ENCODE measurements around the gene PTGIS.

PTGIS gene

GRCh38 chr20:49543858-49544437 lies 24.0 kb downstream of the PTGIS start:
- Mint-ChIP-seq H3K36me3 (ENCODE audit: low read depth) (peaks cover 65% of the 10 kb centered on the region), H3K4me1 (ENCODE audit: low read depth) (peaks cover 25% of the 10 kb centered on the region), H3K27me3 (ENCODE audit: low read depth) (no peaks in the 10 kb centered on the region), H3K9me3 (peaks cover 11% of the 10 kb centered on the region), H3K4me3 (no peak overlapping the region), H3K27ac (peak overlapping the region; percentile 32)
- DNase-seq (ENCODE audit: low spot score) = no peak

GRCh38 chr20:49543071-49543857 lies 24.7 kb downstream of the PTGIS start:
- Mint-ChIP-seq H3K4me3 (no peak overlapping the region), H3K4me1 (ENCODE audit: low read depth) (peaks cover 25% of the 10 kb centered on the region), H3K27me3 (ENCODE audit: low read depth) (no peaks in the 10 kb centered on the region), H3K9me3 (peaks cover 11% of the 10 kb centered on the region), H3K36me3 (ENCODE audit: low read depth) (peaks cover 66% of the 10 kb centered on the region), H3K27ac (peak overlapping the region; percentile 32)
- DNase-seq (ENCODE audit: low spot score) = no peak

DNA sequence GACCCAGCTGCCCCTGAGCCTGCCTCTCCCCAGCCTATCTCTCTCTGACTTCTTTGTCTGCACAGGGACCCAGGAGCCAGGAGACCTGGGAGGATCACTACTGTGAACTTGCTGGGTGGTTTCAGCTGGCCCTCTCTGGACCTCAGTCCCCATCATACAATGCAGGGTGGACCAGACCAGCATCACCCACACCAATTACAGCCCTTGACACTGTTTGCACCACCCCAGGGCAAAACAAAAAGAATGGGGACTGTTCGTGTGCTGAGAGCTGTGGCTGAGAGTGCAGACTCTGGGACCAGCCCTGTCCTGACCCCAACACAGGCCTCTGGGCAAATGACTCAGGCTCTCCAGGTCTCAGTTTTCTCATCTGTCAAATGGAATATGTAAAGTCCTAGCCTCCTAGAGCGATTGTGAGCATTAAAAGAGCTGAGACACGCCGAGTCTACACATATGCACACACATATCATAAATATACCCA lies 25.4 kb downstream of the PTGIS start:
- Mint-ChIP-seq H3K4me3 (no peak overlapping the region), H3K36me3 (ENCODE audit: low read depth) (peaks cover 70% of the 10 kb centered on the region), H3K4me1 (ENCODE audit: low read depth) (peaks cover 25% of the 10 kb centered on the region), H3K9me3 (peaks cover 11% of the 10 kb centered on the region), H3K27me3 (ENCODE audit: low read depth) (no peaks in the 10 kb centered on the region), H3K27ac (peak overlapping the region; percentile 96)
- DNase-seq (ENCODE audit: low spot score) = no peak

- Mint-ChIP-seq H3K27ac (peak overlapping the region; percentile 96), H3K36me3 (ENCODE audit: low read depth) (peaks cover 74% of the 10 kb centered on the region), H3K27me3 (ENCODE audit: low read depth) (no peaks in the 10 kb centered on the region), H3K4me1 (ENCODE audit: low read depth) (peaks cover 21% of the 10 kb centered on the region), H3K9me3 (peaks cover 11% of the 10 kb centered on the region), H3K4me3 (peak overlapping the region; percentile 58)
- DNase-seq (ENCODE audit: low spot score) = peak; percentile 57
These were observed 26.0 kb downstream of the PTGIS start for GRCh38 chr20:49541733-49542513.

DNA sequence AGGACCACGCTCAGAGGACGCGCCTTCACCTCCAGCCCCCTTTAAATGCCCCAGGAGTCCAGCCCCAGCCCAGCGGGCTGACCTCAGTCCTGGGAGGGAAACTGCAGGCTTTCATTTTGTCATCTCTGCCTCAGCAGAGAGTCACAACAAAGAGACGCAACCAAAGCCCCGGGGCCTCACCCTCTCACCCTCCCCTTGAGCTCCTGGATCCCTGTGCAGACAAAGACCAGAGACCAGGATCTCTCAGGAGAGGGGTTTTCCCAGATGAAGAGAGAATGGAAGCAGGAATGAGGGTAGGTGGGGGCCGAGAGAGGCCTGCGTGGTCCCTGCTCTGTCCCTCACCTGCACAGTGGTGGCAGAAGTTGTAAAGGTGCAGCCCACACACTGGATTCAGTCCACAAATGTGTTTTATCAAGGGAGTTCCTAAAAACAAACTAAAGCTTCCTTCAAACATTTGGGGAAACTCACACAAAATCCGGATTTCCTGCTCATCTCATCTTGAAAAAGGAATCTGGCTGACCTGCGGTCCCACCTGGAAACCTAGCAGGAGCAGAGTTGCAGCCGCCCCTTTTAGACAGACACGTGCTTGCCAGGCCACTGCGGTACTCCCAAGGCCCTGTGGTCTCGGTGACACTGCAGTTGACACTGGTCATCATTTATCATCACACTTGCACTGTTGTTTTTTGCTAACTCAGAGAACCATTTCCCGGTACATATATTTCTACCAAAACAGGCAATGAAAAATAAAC lies 27.1 kb downstream of the PTGIS start:
- peaks cover 66% of the 10 kb centered on the region for H3K36me3 Mint-ChIP-seq (ENCODE audit: low read depth)
- no peak overlapping the region for H3K4me3 Mint-ChIP-seq
- no peaks in the 10 kb centered on the region for H3K27me3 Mint-ChIP-seq (ENCODE audit: low read depth)
- H3K27ac Mint-ChIP-seq = peak overlapping the region; percentile 41
- H3K9me3 Mint-ChIP-seq = peaks cover 9% of the 10 kb centered on the region
- DNase-seq (ENCODE audit: low spot score) = no peak
- H3K4me1 Mint-ChIP-seq (ENCODE audit: low read depth) = peaks cover 24% of the 10 kb centered on the region

DNA sequence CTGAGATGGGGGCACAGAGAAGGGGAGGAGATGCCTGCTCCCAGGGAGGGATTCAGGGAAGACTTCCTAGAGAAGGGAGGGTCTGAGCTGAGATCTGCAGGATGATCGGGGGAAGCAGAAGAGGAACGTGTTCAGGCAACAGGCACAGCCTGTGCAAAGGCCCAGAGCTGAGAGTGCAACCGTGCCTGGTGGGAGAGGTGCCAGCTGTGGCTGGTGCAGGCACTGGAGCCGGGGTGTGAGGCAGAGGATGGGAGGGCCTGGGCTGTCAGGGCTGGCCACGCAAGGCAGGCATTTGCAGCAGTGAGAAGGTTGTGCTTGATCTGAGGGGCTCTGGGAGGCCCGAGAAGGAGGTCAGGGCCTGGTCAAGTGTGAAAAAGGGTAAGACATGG lies 27.7 kb downstream of the PTGIS start:
- H3K9me3 Mint-ChIP-seq = peaks cover 3% of the 10 kb centered on the region
- peaks cover 61% of the 10 kb centered on the region for H3K36me3 Mint-ChIP-seq (ENCODE audit: low read depth)
- H3K27me3 Mint-ChIP-seq (ENCODE audit: low read depth) = no peaks in the 10 kb centered on the region
- no peak overlapping the region for H3K4me3 Mint-ChIP-seq
- peak overlapping the region; percentile 45 for H3K27ac Mint-ChIP-seq
- no peak for DNase-seq (ENCODE audit: low spot score)
- peaks cover 28% of the 10 kb centered on the region for H3K4me1 Mint-ChIP-seq (ENCODE audit: low read depth)

DNA sequence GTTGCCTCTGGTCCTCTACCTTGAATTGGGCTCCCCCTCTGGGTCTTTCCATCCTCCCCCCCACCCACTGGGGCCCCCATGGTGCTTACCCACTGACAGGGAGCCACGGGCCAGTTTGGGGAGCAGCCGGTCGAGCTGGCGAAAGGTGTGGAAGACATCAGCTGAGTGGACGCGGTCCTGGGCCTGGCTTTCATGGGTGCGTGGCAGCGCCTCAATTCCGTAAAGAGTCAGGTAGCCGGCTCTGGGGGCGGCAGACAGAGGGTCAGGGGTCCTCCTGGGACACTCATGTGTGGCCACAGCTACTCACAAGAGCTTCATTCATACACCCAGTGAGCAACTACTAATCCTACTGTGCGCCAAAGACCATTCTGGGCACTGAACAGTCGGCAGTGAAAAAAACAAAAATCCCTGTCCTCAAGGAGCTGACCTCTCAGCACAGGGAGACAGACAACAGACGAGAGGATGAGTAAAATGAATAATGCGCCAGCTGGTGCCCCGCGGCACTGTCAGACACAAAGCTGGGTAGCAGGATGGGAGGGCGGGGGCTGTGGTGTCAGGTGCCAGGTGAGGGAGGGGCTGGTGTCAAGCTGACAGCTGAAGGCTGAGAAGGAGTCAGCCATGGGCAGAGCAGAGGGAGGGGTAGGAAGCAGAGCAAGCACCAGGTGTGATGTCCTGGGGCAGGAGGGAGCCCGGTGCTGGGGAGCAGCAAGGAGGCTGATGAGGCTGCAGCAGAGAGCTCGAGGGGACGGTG lies 28.3 kb downstream of the PTGIS start:
- no peaks in the 10 kb centered on the region for H3K9me3 Mint-ChIP-seq
- peaks cover 61% of the 10 kb centered on the region for H3K36me3 Mint-ChIP-seq (ENCODE audit: low read depth)
- H3K27me3 Mint-ChIP-seq (ENCODE audit: low read depth) = no peaks in the 10 kb centered on the region
- H3K27ac Mint-ChIP-seq = peak overlapping the region; percentile 45
- peaks cover 33% of the 10 kb centered on the region for H3K4me1 Mint-ChIP-seq (ENCODE audit: low read depth)
- DNase-seq (ENCODE audit: low spot score) = no peak
- H3K4me3 Mint-ChIP-seq = no peak overlapping the region

GRCh38 chr20:49538950-49539349 lies 29.0 kb downstream of the PTGIS start:
- H3K27ac Mint-ChIP-seq = no peak overlapping the region
- peaks cover 40% of the 10 kb centered on the region for H3K4me1 Mint-ChIP-seq (ENCODE audit: low read depth)
- no peaks in the 10 kb centered on the region for H3K9me3 Mint-ChIP-seq
- H3K4me3 Mint-ChIP-seq = no peak overlapping the region
- H3K36me3 Mint-ChIP-seq (ENCODE audit: low read depth) = peaks cover 59% of the 10 kb centered on the region
- DNase-seq (ENCODE audit: low spot score) = no peak
- H3K27me3 Mint-ChIP-seq (ENCODE audit: low read depth) = no peaks in the 10 kb centered on the region

- no peaks in the 10 kb centered on the region for H3K9me3 Mint-ChIP-seq
- H3K27me3 Mint-ChIP-seq (ENCODE audit: low read depth) = no peaks in the 10 kb centered on the region
- H3K27ac Mint-ChIP-seq = peak overlapping the region; percentile 91
- H3K4me3 Mint-ChIP-seq = peak overlapping the region; percentile 62
- peaks cover 22% of the 10 kb centered on the region for H3K4me1 Mint-ChIP-seq (ENCODE audit: low read depth)
- DNase-seq (ENCODE audit: low spot score) = peak; percentile 55
- H3K36me3 Mint-ChIP-seq (ENCODE audit: low read depth) = peaks cover 29% of the 10 kb centered on the region
These were observed 33.7 kb downstream of the PTGIS start for GRCh38 chr20:49534255-49534712.

DNA sequence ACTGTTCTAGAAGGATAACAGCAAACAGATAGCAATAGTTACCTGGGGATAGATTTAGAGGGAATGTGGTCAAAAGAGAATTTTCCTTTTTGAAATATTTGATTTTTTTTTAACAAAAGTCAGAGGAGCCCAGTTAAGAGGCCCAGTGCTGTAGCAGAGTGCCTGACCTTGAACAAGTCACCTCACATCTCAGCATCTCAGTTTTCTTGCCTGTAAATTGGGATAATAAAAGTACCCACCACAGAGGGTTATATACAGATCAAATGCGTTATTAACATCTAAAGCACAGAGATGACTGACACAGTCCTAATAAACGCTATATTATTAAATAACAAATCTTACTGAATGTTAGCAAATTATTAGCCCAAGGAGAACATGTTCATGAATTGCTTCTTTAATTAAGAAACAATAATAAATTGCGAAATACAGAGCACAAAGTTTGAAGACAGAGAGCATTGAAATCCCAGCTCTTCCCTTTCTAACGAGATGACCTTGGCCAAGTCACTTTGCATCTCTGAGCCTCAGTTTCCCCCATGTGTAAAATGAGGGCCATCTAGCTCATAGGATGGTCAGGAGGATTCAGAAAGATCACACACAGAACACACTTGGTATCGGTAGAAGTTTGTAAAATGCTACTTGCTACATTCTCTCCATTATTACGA lies 35.5 kb downstream of the PTGIS start:
- Mint-ChIP-seq H3K36me3 (ENCODE audit: low read depth) (peaks cover 20% of the 10 kb centered on the region), H3K27me3 (ENCODE audit: low read depth) (no peaks in the 10 kb centered on the region), H3K9me3 (no peaks in the 10 kb centered on the region), H3K4me1 (ENCODE audit: low read depth) (peaks cover 20% of the 10 kb centered on the region), H3K4me3 (no peak overlapping the region), H3K27ac (no peak overlapping the region)
- DNase-seq (ENCODE audit: low spot score) = no peak

GRCh38 chr20:49529470-49529869 lies 38.5 kb downstream of the PTGIS start:
- Mint-ChIP-seq H3K36me3 (ENCODE audit: low read depth) (peaks cover 20% of the 10 kb centered on the region), H3K4me1 (ENCODE audit: low read depth) (peaks cover 8% of the 10 kb centered on the region), H3K27me3 (ENCODE audit: low read depth) (no peaks in the 10 kb centered on the region), H3K9me3 (peaks cover 3% of the 10 kb centered on the region), H3K27ac (no peak overlapping the region), H3K4me3 (no peak overlapping the region)
- DNase-seq (ENCODE audit: low spot score) = no peak

DNA sequence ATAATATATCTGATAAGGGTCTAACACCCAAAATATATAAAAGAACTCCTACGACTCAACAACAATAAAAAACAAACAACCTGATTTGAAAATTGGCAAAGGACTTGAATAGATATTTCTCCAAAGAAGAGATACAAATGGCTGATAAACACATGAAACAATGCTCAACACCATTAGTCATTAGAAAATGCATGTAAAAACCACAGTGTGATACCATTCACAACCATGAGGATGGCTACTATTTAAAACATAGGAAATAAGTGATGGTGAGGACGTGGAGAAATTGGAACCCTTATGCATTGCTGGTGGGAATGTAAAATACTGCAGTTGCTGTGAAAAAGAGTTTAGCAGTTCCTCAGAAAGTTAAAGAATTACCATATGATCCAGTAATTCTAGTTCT lies 41.4 kb downstream of the PTGIS start:
- Mint-ChIP-seq H3K4me3 (no peak overlapping the region), H3K4me1 (ENCODE audit: low read depth) (peaks cover 2% of the 10 kb centered on the region), H3K27ac (no peak overlapping the region), H3K27me3 (ENCODE audit: low read depth) (no peaks in the 10 kb centered on the region), H3K9me3 (peaks cover 3% of the 10 kb centered on the region), H3K36me3 (ENCODE audit: low read depth) (peaks cover 26% of the 10 kb centered on the region)
- DNase-seq (ENCODE audit: low spot score) = no peak
